ENCODE results near the gene CD58. TPM values are rescaled to one million over a fixed set of nuclear protein-coding genes. Genes with fewer than 3 reads are reported as not detected.

Gene CD58
- total RNA-seq, 4 donors from 2014 or later: 1.8 to 48.7 (median 32.7) TPM

DNA sequence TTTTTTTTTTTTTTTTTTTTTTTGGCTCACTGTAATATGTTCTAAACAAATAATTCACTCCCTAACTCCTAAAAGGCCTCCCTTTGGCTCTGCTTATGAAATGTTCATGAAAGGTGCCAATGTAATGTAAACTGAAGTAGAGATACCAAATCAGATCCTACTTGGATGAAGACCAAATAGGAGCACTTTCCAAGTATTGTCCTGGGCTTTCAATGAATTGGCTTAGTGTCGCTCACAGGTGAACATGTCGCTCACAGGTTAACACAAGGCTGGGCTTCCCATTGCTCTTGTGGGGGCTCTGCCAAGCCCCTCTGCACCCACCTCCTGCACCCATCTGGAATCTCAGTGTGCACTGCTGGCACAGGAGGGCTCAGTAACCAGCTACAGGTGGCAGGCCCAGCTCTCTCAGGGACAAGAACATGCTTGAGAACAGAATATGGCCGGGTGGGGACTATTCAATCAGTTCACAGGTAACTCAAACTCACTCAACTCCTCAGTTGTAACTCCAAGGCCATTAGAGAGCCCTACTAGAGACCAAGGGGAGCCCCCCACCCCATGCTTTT lies 10.6 kb upstream of the CD58 start:
- in situ Hi-C loops (cut with MboI; ENCODE audit: low pct_ligation_motif_present in 1 of 4, low pct_unique_long_range_greater_than_20kb in 1 of 4, low sequenced_read_pairs in 3 of 4): loop anchor here in 3 of 4 donors (25.0 kb wide), 2 partner anchors 456 to 481 kb away; partner anchors contain the start of gene TTF2 (in 1 of the 3)
- WGBS, 2 donors (ENCODE audit: low coverage in 1 of 2): 70% methylated on average over 3 of the region's 3 CpGs; no CpG with 5 or more reads in 1 of the 2 donors
- intact Hi-C loops (cut with DNase I; ENCODE audit: low total_unique reads): no loop called here
- Histone ChIP-seq H3K27ac (no peak overlapping the region), H3K4me1 (no peaks in the 10 kb centered on the region), H3K4me3 (no peak overlapping the region), H3K36me3 (no peaks in the 10 kb centered on the region), H3K27me3 (no peaks in the 10 kb centered on the region), H3K9me3 (no peaks in the 10 kb centered on the region)
- DNase-seq: no peak
- TF ChIP-seq, protein P1, sequence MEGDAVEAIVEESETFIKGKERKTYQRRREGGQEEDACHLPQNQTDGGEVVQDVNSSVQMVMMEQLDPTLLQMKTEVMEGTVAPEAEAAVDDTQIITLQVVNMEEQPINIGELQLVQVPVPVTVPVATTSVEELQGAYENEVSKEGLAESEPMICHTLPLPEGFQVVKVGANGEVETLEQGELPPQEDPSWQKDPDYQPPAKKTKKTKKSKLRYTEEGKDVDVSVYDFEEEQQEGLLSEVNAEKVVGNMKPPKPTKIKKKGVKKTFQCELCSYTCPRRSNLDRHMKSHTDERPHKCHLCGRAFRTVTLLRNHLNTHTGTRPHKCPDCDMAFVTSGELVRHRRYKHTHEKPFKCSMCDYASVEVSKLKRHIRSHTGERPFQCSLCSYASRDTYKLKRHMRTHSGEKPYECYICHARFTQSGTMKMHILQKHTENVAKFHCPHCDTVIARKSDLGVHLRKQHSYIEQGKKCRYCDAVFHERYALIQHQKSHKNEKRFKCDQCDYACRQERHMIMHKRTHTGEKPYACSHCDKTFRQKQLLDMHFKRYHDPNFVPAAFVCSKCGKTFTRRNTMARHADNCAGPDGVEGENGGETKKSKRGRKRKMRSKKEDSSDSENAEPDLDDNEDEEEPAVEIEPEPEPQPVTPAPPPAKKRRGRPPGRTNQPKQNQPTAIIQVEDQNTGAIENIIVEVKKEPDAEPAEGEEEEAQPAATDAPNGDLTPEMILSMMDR (IDR thresholded peaks at IDR 0.05): no peak
- TF ChIP-seq EP300 (IDR thresholded peaks at IDR 0.05; ENCODE audit: low read depth): no peak
- TF ChIP-seq POLR2AphosphoS5 (IDR thresholded peaks at IDR 0.05): no peak
- TF ChIP-seq POLR2A (IDR thresholded peaks at IDR 0.05): no peak

DNA sequence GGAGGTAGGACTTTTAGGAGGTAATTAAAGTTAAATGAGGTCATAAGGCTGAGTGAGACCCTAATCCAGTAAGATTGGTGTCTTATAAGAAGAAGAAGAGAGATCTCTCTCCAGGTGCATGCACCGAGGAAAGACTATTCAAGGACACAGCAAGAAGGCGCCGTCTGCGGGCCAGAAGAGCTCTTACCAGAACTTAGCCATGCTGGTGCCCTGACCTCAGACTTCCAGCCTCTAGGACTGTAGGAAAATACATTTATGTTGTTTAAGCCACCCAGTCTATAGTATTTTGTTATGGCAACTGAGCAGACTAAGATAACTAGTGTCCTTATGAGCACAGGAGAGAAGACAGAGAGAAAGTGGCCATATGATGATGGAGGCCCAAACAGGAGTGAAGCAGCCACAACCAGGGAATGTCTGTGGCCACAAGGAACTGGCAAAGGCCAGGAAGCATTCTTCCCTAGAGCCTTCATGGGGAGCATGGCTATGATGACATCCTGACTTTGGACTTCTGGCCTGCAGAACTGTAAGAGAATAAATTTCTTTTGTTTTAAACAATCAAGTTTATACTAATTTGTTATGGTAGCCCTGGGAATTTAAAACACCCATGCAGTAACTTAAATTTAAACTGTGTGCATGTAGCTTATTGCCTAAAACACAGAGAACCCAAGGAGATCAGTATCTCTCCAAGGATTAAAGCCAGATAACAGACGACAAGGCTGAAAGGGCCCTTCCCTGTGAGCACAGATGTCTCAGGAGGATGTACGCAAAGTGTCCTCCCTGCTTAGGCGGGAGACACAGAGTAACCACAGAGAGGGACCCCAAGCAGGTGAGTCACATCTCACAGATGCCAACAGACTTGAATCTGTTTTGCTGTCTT lies 9.9 kb upstream of the CD58 start:
- in situ Hi-C loops (cut with MboI; ENCODE audit: low pct_ligation_motif_present in 1 of 4, low pct_unique_long_range_greater_than_20kb in 1 of 4, low sequenced_read_pairs in 3 of 4) (loop anchor here in 3 of 4 donors (25.0 kb wide), 2 partner anchors 457 to 482 kb away; partner anchors contain the start of gene TTF2 (in 1 of the 3)), intact Hi-C loops (cut with DNase I; ENCODE audit: low total_unique reads) (no loop called here)
- WGBS, 2 donors (ENCODE audit: low coverage in 1 of 2): 84 to 100% methylated on average over 5 to 7 of the region's 7 CpGs
- Histone ChIP-seq H3K36me3 (no peaks in the 10 kb centered on the region), H3K9me3 (no peaks in the 10 kb centered on the region), H3K4me3 (no peak overlapping the region), H3K27me3 (no peaks in the 10 kb centered on the region), H3K4me1 (no peaks in the 10 kb centered on the region), H3K27ac (no peak overlapping the region)
- DNase-seq: no peak
- TF ChIP-seq, protein P1 (IDR thresholded peaks at IDR 0.05): no peak
- TF ChIP-seq EP300 (IDR thresholded peaks at IDR 0.05; ENCODE audit: low read depth): no peak
- no peak for TF ChIP-seq POLR2AphosphoS5 (IDR thresholded peaks at IDR 0.05)
- no peak for TF ChIP-seq POLR2A (IDR thresholded peaks at IDR 0.05)

DNA sequence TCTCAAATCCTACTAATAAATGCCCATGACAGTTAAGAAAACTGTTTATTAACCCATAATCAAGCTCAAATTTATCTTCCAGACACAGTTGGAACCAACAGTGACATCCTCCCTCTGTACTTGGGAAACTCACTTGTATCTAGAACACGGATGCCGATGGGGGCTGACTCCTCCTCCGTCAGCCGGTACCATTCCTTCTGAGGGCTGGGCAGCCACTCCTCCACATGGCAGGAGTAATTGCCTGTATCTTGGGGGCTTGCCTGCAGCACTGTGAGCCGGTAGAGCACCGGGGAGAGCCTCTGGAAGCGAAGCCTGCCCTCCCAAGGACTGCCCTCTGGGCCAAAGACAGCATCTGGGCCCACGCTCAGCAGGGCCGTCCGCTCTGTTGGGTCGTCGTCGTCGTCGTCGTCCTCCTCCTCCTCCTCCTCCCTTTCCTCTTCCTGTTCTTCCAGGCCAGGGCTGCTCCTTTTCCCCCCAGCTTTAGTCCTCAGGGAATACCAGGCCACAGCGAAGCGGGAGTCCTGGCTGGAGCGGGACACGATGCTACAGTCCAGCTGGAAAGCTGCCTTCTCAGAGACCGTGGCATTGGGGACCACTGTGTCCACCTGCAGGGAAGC lies 8.5 kb upstream of the CD58 start:
- H3K27me3 ChIP-seq: no peaks in the 10 kb centered on the region
- in situ Hi-C loops (cut with MboI; ENCODE audit: low pct_ligation_motif_present in 1 of 4, low pct_unique_long_range_greater_than_20kb in 1 of 4, low sequenced_read_pairs in 3 of 4): loop anchor here in 3 of 4 donors (25.0 kb wide), 2 partner anchors 458 to 483 kb away; partner anchors contain the start of gene TTF2 (in 1 of the 3)
- peaks cover 0 to 5% (median 0%) of the 10 kb centered on the region in 4 donors for H3K4me1 ChIP-seq
- no peak for DNase-seq
- intact Hi-C loops (cut with DNase I; ENCODE audit: low total_unique reads): loop anchor here (10.0 kb wide), 1 partner anchor 475 kb away; no protein-coding TSS in a partner anchor
- no peaks in the 10 kb centered on the region for H3K9me3 ChIP-seq
- WGBS, 2 donors (ENCODE audit: low coverage in 1 of 2): 90% methylated on average over 21 of the region's 21 CpGs; no CpG with 5 or more reads in 1 of the 2 donors
- TF ChIP-seq POLR2A (IDR thresholded peaks at IDR 0.05) (no peak), EP300 (IDR thresholded peaks at IDR 0.05; ENCODE audit: low read depth) (no peak), POLR2AphosphoS5 (IDR thresholded peaks at IDR 0.05) (no peak)
- TF ChIP-seq, protein P1 (IDR thresholded peaks at IDR 0.05): no peak
- H3K27ac ChIP-seq: no peak overlapping the region
- H3K4me3 ChIP-seq: no peak overlapping the region
- H3K36me3 ChIP-seq: no peaks in the 10 kb centered on the region

DNA sequence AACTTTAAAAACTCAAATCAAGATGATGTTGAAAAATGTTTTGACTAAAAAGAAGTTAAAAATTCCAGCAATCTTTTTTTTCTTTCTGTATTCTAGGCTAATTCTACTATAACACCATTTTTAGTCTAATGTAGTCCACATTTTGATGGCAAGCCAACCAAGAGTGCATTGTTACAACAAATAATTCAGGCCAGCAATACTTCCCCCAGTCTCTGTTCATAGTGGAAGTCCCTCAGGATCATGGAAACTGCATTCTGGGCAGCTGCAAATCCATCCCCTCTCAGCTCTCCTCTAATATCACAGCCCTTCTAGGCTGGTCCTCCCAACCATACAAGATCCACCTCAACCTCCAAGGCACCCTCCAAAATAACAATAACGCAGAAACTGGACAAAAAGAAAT lies 7.8 kb upstream of the CD58 start:
- TF ChIP-seq, protein P1 (IDR thresholded peaks at IDR 0.05): no peak
- TF ChIP-seq POLR2AphosphoS5 (IDR thresholded peaks at IDR 0.05): no peak
- TF ChIP-seq POLR2A (IDR thresholded peaks at IDR 0.05): no peak
- no peak for TF ChIP-seq EP300 (IDR thresholded peaks at IDR 0.05; ENCODE audit: low read depth)
- DNase-seq: no peak
- H3K27ac ChIP-seq: no peak overlapping the region
- peaks cover 0 to 9% (median 0%) of the 10 kb centered on the region in 4 donors for H3K4me1 ChIP-seq
- intact Hi-C loops (cut with DNase I; ENCODE audit: low total_unique reads) (loop anchor here (10.0 kb wide), 1 partner anchor 476 kb away; no protein-coding TSS in a partner anchor), in situ Hi-C loops (cut with MboI; ENCODE audit: low pct_ligation_motif_present in 1 of 4, low pct_unique_long_range_greater_than_20kb in 1 of 4, low sequenced_read_pairs in 3 of 4) (loop anchor here in 3 of 4 donors (25.0 kb wide), 2 partner anchors 459 to 484 kb away; partner anchors contain the start of gene TTF2 (in 1 of the 3))
- H3K27me3 ChIP-seq: no peaks in the 10 kb centered on the region
- 91 to 100% methylated on average over 1 of the region's 1 CpG for WGBS, 2 donors (ENCODE audit: low coverage in 1 of 2)
- no peaks in the 10 kb centered on the region for H3K9me3 ChIP-seq
- H3K36me3 ChIP-seq: no peaks in the 10 kb centered on the region
- H3K4me3 ChIP-seq: no peak overlapping the region

Data from transverse colon (tissue), 4 donors.